HEK293T (cell line): Measurements from ENCODE around the gene CAMK2A.

Experiments
- ARNT ChIP-seq: fragments of 450-650 bp; IDR thresholded peaks from 2 replicates; pipeline ENCODE4 v1.6.1; 2017; ENCODE audit warnings: mild to moderate bottlenecking
- BHLHE40 ChIP-seq: fragments of 450-650 bp; IDR thresholded peaks from 2 replicates; pipeline ENCODE4 v1.6.1; 2016; ENCODE audit warnings: mild to moderate bottlenecking, moderate library complexity, borderline replicate concordance
- CTBP1 ChIP-seq: fragments of 450-650 bp; IDR thresholded peaks from 2 replicates; pipeline ENCODE4 v1.6.1; 2016; ENCODE audit warnings: borderline replicate concordance
- FOXA1 ChIP-seq: fragments of 450-650 bp; IDR thresholded peaks from 2 replicates; pipeline ENCODE4 v1.6.1; 2016; ENCODE audit warnings: mild to moderate bottlenecking
- FOXM1 ChIP-seq: fragments of 450-650 bp; IDR thresholded peaks from 2 replicates; pipeline ENCODE4 v1.6.1; 2017; ENCODE audit warnings: mild to moderate bottlenecking, borderline replicate concordance
- L3MBTL2 ChIP-seq: fragments of 450-650 bp; conservative IDR thresholded peaks from 2 replicates; pipeline ENCODE4 v1.6.1; 2016; ENCODE audit warnings: mild to moderate bottlenecking
- LEF1 ChIP-seq: fragments of 450-650 bp; IDR thresholded peaks from 2 replicates; pipeline ENCODE4 v1.6.1; 2017; ENCODE audit warnings: mild to moderate bottlenecking, borderline replicate concordance
- PKNOX1 ChIP-seq: fragments of 450-650 bp; IDR thresholded peaks from 2 replicates; pipeline ENCODE4 v1.6.1; 2016
- SP1 ChIP-seq: fragments of 450-650 bp; IDR thresholded peaks from 2 replicates; pipeline ENCODE4 v1.6.1; 2017
- SUZ12 ChIP-seq: fragments of 450-650 bp; IDR thresholded peaks from 2 replicates; pipeline ENCODE4 v1.6.1; 2016; ENCODE audit warnings: mild to moderate bottlenecking
- TARDBP ChIP-seq: fragments of 450-650 bp; IDR thresholded peaks from 2 replicates; pipeline ENCODE4 v1.6.1; 2016
- ZNF384 ChIP-seq: fragments of 450-650 bp; IDR thresholded peaks from 2 replicates; pipeline ENCODE4 v1.6.1; 2016

DNA sequence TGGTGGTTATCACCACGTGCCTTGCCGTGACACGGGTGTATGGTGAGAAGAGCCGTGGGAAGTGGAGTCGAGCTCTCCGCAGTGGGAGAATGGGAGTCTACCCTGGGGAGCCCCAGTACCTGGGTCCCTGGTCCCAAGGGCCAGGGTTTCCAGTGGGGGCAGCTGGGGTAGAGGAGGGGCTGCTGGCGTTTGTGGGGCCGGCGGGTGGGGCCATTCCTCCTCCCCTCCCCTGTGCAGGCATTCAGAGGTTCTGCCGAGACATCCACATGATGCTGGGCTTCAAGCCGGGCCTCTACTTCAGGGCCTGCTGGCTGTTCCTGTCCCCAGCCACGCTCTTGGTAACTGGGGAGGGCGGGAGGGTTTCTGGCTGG, 85.0 kb downstream of the CAMK2A start:
- TF ChIP-seq SP1 (no peak), CTBP1 (no peak), L3MBTL2 (no peak), FOXM1 (no peak), BHLHE40 (no peak), SUZ12 (no peak), PKNOX1 (no peak), LEF1 (no peak), ZNF384 (no peak), FOXA1 (no peak), TARDBP (no peak), ARNT (no peak)
